ENCODE data around the gene LDLRAD4.

Gene LDLRAD4

GRCh38 chr18:13500869-13501542 lies 282.4 kb downstream of the LDLRAD4 start:
- peak; percentile 71 for DNase-seq

- DNase-seq = no peak
Measured at GRCh38 chr18:13501543-13501887, 283.0 kb downstream of the LDLRAD4 start.

GRCh38 chr18:13501891-13502290 lies 283.3 kb downstream of the LDLRAD4 start:
- DNase-seq = no peak

- DNase-seq = no peak
Measured at GRCh38 chr18:13502585-13502984, 284.0 kb downstream of the LDLRAD4 start.

GRCh38 chr18:13503836-13504235 lies 285.3 kb downstream of the LDLRAD4 start:
- no peak for DNase-seq

GRCh38 chr18:13505780-13506345 lies 287.3 kb downstream of the LDLRAD4 start:
- no peak for DNase-seq

GRCh38 chr18:13510594-13510993 lies 292.0 kb downstream of the LDLRAD4 start:
- no peak for DNase-seq

- no peak for DNase-seq
Measured at GRCh38 chr18:13511961-13512577, 293.5 kb downstream of the LDLRAD4 start.

- peak; percentile 23 for DNase-seq
Measured at GRCh38 chr18:13513021-13513420, 294.5 kb downstream of the LDLRAD4 start.

GRCh38 chr18:13513481-13513880 lies 294.9 kb downstream of the LDLRAD4 start:
- no peak for DNase-seq

- no peak for DNase-seq
Measured at GRCh38 chr18:13514558-13514957, 296.0 kb downstream of the LDLRAD4 start.

GRCh38 chr18:13516855-13517254 lies 298.3 kb downstream of the LDLRAD4 start:
- DNase-seq = no peak

- no peak for DNase-seq
Measured at GRCh38 chr18:13517369-13517768, 298.8 kb downstream of the LDLRAD4 start.

GRCh38 chr18:13518382-13518781 lies 299.8 kb downstream of the LDLRAD4 start:
- no peak for DNase-seq

- DNase-seq = no peak
Measured at GRCh38 chr18:13520306-13520705, 301.7 kb downstream of the LDLRAD4 start.

GRCh38 chr18:13520741-13521140 lies 302.2 kb downstream of the LDLRAD4 start:
- DNase-seq = no peak

- DNase-seq = no peak
Measured at GRCh38 chr18:13521418-13521817, 302.9 kb downstream of the LDLRAD4 start.

- DNase-seq = no peak
Measured at GRCh38 chr18:13522256-13522655, 303.7 kb downstream of the LDLRAD4 start.

GRCh38 chr18:13522861-13523660 lies 304.5 kb downstream of the LDLRAD4 start:
- no peak for DNase-seq

GRCh38 chr18:13524054-13524453 lies 305.5 kb downstream of the LDLRAD4 start:
- no peak for DNase-seq

- no peak for DNase-seq
Measured at GRCh38 chr18:13524811-13525210, 306.3 kb downstream of the LDLRAD4 start.

- DNase-seq = no peak
Measured at GRCh38 chr18:13525381-13526029, 306.9 kb downstream of the LDLRAD4 start.

- no peak for DNase-seq
Measured at GRCh38 chr18:13526519-13526918, 308.0 kb downstream of the LDLRAD4 start.
